Activated CD8-positive, alpha-beta memory T cell treated with anti-CD3 and anti-CD28 coated beads, Interleukin-2, amount 50 U/mL, for 4 hours (primary cell): Measurements from ENCODE around the gene FAM107B.
A peak's percentile ranks its signal among the peaks of the same experiment; 100 is the strongest.

Experiments
- DNase-seq: peaks from one replicate; pipeline ENCODE4 v3.0.0-alpha.2; 2020

Gene FAM107B

GRCh38 chr10:14618674-14619073, 156.0 kb downstream of the FAM107B start:
- no peak for DNase-seq

DNA sequence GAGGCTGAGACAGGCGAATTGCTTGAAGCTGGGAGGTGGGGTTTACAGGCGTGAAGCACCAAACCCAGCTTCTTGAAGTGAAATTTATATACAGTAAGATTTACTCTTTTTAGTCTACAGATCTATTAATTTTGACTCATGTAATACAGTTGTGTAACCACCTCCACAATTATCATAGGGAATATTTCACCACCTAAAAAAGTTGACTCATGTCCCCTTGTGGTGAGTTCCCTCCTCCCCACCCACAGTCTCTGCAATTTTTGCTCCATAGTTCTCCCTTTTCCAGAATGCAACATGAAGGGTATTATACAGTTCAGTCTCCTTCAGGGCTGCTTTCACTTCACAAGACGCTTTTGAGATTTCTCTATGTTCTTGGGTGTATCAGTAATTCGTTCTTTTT, 156.8 kb downstream of the FAM107B start:
- no peak for DNase-seq

DNA sequence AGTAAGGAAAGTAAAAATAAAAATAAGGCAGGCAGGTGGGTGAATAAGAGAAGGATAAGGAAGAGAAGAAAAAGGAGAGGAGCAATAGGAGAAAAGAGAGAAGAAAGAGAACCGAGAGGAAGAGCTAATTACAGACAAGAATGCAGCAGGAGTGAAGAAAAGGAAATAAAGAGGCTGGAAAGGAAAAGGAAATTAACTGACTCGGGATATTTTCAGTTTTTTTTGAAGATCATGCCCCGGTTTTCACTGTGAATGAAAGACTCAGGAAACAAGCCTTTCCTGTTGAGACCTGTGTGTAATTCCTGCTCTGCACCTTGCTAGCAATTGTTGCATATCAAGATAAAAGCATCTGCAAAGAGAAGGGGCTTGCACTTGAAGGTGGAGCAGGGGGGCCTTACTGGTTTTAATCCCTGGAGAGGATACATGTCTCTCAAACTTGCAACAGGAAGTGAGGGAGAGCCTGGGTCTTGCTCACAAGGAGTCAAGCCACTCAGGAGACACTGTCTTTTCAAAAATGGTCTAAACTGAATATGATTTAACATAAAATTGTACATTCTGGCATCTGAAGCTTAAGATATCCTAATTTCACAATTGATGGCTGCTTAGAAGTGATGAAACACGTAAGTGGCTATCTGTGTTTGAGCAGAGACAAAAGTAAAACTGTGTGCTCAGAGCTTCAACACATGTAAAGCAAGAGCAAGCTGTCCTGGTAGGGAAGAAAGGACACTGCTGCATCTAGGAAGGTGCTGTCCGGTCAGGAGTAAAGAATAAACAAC, 157.6 kb downstream of the FAM107B start:
- DNase-seq, result no peak

GRCh38 chr10:14616465-14616864, 158.2 kb downstream of the FAM107B start:
- DNase-seq, result no peak

GRCh38 chr10:14613588-14613920, 161.1 kb downstream of the FAM107B start:
- DNase-seq, result no peak

DNA sequence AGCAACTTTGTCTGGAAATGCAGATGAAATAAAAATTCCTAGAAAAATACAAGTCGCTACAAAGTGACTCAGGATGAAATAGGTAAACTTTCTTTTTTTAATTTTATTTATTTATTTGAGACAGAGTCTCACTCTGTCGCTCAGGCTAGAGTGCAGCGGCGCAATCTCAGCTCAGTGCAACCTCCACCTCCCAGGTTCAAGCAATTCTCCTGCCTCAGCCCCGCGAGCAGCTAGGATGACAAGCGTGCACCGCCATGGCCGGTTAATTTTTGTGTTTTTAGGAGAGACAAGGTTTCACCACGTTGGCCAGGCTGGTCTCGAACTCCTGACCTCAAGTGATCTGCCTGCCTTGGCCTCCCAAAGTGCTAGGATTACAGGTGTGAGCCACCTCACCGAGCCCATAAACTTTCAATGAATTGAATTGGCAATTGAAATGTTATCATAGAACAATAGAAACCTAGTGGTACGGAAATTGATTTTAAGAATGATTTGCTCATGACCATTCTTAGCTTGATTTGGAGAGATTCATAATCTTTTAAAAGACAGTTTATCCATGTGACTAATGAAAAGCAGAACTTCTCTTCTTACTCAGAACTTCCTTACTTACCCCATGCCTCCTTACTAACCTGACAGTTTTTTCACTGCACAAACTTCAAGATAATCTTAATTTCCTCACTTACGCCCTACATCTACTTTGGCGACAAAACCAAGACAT, 161.7 kb downstream of the FAM107B start:
- no peak for DNase-seq

DNA sequence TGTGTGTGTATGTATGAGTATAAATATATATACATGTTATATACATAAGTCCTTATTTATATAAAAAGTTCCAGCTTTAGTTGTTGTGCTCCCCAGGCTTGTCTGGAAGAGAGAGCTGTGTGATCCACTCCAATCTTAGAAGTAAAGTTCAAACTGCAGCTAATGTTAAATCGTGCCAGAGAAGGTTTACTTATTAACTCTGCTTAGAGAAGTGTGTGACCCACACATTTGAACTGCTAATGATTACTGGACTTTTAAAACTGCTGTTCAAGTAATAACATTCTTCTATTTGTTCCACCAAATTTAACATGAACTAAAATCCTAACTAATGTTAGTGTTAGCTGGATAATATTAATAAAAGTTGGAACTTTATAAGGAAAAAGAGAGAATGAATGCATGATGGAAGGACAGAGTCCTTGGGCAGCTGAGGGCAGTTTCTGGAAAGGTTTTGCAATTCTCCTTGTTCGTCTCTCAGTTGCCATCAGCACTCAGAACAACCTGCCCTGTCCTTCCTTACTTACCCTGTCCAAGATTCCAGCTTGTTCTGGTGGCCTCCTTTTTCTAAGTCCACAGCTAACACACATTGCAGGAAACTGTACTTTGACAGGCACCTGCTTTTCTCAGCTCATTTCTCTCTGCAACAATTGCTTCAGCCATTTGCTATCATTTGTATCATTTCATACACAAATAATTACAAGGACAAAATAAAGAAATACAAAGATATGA, 162.6 kb downstream of the FAM107B start:
- DNase-seq, result no peak

GRCh38 chr10:14609178-14609577, 165.5 kb downstream of the FAM107B start:
- DNase-seq, result no peak

DNA sequence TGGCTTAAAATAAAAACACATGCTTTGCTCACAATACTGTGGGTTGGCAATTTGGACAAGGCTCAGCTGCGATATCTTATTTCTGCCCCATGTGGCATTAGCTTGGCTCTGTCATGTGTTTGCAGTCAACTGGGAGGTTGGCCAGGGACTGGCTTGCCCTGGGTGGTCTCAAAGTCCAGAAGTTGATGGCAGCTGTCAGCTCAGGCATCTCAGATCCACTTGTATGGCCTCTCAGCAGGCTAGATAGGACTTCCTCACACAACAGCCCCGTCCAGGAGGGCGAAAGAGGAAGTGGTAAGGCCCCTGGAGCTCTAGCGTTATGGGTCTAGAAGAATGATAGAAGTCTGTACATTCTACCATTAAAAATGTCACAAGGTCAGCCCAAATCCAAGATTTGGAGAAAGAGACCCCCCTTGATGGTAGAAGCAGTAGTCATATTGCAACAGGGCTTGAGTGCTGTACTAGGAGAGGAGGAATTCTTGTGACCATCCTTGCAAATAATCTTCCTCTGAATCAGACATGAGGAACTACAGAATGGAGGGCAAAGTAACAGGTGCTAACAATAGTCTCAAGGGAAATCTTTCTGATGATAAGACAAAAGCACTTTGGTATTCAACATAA, 166.2 kb downstream of the FAM107B start:
- DNase-seq, result no peak

DNA sequence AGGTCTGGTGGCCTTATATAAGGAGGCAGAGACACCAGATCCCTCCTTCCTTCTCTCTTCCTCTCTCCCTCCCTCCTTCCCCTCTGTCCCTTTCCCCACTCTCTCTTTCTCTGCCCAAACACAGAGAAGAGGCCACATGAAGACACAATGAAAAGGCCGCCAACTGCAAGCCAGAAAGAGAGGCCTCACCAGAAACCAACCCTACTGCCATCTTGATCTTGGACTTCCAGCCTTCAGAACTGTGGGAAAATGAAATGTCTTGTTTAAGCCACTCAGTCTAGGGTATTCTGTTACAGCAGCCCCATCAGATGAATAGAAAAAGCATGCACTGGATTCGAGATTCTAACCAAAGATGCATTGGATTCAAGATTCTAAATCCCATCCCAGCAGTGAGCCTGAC, 168.1 kb downstream of the FAM107B start:
- no peak for DNase-seq

- DNase-seq, result no peak
Measured at GRCh38 chr10:14605231-14605925, 169.3 kb downstream of the FAM107B start.

- DNase-seq, result peak; percentile 74
Measured at GRCh38 chr10:14604181-14605142, 170.2 kb downstream of the FAM107B start.

GRCh38 chr10:14603534-14604102, 171.1 kb downstream of the FAM107B start:
- DNase-seq, result no peak

DNA sequence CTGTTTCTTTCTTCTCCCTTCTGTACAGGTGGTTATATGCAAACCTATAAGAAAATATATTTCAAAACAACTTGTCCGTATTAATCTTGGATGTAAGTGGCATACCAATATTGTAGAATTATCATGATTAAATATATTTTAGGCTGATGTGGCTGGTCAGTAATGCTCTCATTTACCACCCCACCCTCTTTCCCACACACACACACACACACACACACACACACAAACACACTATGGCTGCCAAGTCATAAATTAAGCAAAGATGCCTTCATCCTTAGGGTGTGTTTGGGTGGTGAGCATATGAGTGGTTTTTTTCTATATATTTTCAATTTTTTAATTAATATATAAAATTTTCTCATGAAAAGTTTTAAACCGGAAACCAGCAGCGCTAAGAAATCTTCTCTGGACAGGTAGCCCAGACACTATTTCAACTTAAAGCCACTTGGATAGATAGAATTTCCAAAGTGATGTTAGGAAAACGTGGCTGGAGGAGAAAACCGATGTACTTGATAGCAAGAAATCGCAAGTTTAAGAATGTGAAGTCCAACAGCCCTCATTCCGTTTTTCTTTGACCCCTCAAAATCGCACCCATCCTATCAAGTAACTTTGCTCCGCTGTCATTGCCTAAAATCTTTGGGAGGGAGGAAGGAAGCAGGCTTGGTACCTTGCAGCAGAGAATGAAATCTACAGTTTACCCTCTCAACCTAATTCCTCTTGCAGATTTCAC, 171.7 kb downstream of the FAM107B start:
- DNase-seq, result no peak

DNA sequence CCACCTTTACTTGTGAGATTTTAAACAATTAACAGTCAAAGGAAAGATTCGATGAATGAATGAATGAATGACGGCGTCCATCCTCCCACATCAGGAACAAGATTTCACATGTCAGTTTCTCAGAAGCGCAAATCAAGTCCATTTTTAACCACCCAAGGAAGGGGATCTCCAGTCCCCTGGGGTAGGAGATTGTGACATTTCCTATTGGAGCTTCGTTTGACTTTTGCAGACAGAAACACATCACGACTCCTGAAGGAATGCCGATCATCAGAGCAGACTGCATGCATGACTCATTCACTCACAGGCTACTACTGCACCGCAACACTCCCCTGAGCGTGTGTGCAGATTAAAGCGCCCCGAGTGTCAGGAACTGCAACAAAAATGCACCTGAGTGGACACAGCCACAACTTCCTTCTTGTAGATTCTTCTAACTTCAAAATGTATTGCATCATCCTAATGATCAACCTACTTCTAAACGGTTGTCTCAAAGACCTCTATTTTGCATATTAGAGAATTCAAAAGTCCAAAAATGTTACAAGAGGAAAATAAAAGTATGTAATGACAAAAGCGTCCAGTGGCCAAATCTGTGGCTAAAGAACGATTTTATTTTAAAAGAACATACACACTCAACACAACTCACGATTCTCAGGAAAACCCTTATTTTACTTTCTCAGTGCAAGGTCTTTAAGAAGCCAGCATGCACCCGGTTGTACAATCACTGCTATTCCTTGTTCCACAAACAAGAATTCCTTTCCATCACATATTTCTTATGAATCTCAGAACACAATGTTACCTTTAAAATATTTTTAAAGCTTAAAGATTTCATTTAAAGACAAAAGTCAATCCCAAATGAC, 172.6 kb downstream of the FAM107B start:
- peak; percentile 56 for DNase-seq

GRCh38 chr10:14601326-14601725, 173.4 kb downstream of the FAM107B start:
- no peak for DNase-seq

- DNase-seq, result no peak
Measured at GRCh38 chr10:14600065-14600464, 174.6 kb downstream of the FAM107B start.

DNA sequence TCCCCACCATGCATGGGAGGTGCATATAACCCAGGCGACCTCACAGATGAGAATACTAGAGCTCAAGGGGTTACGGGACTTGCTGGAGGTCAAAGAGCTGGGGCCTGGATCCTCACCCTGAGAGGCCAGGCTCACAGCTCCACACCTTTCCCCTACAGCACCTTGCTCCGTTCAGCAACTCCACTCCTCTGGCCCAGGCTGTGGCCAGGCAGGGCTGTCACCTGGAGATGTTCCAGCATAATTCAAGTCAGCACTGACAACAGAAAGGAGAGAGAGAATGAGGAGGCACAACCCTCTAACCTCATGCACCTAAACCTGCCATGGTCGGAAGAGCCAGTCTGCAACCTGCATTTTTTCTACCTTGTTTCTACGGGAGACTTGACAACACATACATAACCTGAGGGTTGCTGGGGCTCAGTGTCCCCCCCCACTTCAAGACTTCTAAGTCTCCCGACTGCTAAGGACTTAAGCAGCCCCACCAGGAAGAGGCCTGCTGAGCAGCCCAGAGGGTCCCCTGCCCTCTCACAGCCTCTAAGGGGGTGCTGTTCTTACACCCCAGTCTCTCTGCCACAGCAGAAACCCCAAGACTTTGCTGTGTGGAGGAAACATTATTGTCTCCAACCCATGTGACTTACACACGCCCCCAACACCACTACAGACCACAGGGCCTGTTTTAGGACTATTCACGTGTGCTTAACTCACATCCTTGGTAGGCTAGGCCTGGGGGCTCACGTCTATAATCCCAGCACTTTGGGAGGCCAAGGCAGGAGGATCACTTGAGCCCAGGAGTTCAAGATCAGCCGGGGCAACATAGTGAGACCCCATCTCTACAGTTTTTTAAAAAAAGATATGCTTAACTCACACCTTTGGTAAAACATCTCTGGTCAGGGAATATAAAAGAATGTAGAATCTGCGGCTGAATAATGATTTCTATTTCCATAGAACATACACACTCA, 175.6 kb downstream of the FAM107B start:
- no peak for DNase-seq
